ENCODE results near the gene DLGAP1.

GRCh38 chr18:4181882-4182568 lies 273.1 kb downstream of the DLGAP1 start:
- no peak for TF ChIP-seq PRDM10 (tag by site-specific recombination; IDR thresholded peaks at IDR 0.05)
- TF ChIP-seq, protein P1, sequence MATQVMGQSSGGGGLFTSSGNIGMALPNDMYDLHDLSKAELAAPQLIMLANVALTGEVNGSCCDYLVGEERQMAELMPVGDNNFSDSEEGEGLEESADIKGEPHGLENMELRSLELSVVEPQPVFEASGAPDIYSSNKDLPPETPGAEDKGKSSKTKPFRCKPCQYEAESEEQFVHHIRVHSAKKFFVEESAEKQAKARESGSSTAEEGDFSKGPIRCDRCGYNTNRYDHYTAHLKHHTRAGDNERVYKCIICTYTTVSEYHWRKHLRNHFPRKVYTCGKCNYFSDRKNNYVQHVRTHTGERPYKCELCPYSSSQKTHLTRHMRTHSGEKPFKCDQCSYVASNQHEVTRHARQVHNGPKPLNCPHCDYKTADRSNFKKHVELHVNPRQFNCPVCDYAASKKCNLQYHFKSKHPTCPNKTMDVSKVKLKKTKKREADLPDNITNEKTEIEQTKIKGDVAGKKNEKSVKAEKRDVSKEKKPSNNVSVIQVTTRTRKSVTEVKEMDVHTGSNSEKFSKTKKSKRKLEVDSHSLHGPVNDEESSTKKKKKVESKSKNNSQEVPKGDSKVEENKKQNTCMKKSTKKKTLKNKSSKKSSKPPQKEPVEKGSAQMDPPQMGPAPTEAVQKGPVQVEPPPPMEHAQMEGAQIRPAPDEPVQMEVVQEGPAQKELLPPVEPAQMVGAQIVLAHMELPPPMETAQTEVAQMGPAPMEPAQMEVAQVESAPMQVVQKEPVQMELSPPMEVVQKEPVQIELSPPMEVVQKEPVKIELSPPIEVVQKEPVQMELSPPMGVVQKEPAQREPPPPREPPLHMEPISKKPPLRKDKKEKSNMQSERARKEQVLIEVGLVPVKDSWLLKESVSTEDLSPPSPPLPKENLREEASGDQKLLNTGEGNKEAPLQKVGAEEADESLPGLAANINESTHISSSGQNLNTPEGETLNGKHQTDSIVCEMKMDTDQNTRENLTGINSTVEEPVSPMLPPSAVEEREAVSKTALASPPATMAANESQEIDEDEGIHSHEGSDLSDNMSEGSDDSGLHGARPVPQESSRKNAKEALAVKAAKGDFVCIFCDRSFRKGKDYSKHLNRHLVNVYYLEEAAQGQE (tag by site-specific recombination; IDR thresholded peaks at IDR 0.05), result no peak
- TF ChIP-seq, protein P2, sequence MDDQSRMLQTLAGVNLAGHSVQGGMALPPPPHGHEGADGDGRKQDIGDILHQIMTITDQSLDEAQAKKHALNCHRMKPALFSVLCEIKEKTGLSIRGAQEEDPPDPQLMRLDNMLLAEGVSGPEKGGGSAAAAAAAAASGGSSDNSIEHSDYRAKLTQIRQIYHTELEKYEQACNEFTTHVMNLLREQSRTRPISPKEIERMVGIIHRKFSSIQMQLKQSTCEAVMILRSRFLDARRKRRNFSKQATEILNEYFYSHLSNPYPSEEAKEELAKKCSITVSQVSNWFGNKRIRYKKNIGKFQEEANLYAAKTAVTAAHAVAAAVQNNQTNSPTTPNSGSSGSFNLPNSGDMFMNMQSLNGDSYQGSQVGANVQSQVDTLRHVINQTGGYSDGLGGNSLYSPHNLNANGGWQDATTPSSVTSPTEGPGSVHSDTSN (CRISPR knock-in tag; IDR thresholded peaks at IDR 0.05), result no peak
- TF ChIP-seq ZNF776 (tag by site-specific recombination; IDR thresholded peaks at IDR 0.05; ENCODE audit: borderline replicate concordance), result no peak
- TF ChIP-seq ZNF654 (tag by site-specific recombination; IDR thresholded peaks at IDR 0.05; ENCODE audit: low read depth), result no peak; the same call in 1 of the 2 replicates
- TF ChIP-seq ZNF777 (tag by site-specific recombination; IDR thresholded peaks at IDR 0.05; ENCODE audit: borderline replicate concordance), result no peak
- TF ChIP-seq PRDM6 (tag by site-specific recombination; IDR thresholded peaks at IDR 0.05), result no peak
- TF ChIP-seq ZNF449 (tag by site-specific recombination; IDR thresholded peaks at IDR 0.05), result no peak
- no peak for TF ChIP-seq ZSCAN16 (tag by site-specific recombination; IDR thresholded peaks at IDR 0.05)
- no peak for TF ChIP-seq ZNF138 (tag by site-specific recombination; IDR thresholded peaks at IDR 0.05; ENCODE audit: borderline replicate concordance)
- TF ChIP-seq, protein P3, sequence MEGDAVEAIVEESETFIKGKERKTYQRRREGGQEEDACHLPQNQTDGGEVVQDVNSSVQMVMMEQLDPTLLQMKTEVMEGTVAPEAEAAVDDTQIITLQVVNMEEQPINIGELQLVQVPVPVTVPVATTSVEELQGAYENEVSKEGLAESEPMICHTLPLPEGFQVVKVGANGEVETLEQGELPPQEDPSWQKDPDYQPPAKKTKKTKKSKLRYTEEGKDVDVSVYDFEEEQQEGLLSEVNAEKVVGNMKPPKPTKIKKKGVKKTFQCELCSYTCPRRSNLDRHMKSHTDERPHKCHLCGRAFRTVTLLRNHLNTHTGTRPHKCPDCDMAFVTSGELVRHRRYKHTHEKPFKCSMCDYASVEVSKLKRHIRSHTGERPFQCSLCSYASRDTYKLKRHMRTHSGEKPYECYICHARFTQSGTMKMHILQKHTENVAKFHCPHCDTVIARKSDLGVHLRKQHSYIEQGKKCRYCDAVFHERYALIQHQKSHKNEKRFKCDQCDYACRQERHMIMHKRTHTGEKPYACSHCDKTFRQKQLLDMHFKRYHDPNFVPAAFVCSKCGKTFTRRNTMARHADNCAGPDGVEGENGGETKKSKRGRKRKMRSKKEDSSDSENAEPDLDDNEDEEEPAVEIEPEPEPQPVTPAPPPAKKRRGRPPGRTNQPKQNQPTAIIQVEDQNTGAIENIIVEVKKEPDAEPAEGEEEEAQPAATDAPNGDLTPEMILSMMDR (tag by site-specific recombination; IDR thresholded peaks at IDR 0.05), result no peak
- no peak for TF ChIP-seq ZBTB8A (tag by site-specific recombination; IDR thresholded peaks at IDR 0.05)
- TF ChIP-seq ZNF843 (tag by site-specific recombination; IDR thresholded peaks at IDR 0.05), result no peak
